NCI-H1048 (cell line): Measurements from ENCODE around the gene NTN3.

ENCODE experiments used
- DNase-seq: peaks from one replicate; lab custom pipeline; 2025; lab: John Stamatoyannopoulos, UW

NTN3 gene

GRCh38 chr16:2497116-2497630 lies 26.1 kb downstream of the NTN3 start:
- DNase-seq, result no peak

GRCh38 chr16:2497695-2498484 lies 26.8 kb downstream of the NTN3 start:
- no peak for DNase-seq

GRCh38 chr16:2498531-2499253 lies 27.6 kb downstream of the NTN3 start:
- DNase-seq, result no peak

GRCh38 chr16:2499454-2499853 lies 28.4 kb downstream of the NTN3 start:
- DNase-seq, result no peak

- DNase-seq, result no peak
These were observed 28.9 kb downstream of the NTN3 start for GRCh38 chr16:2499890-2500429.

GRCh38 chr16:2500430-2500917 lies 29.4 kb downstream of the NTN3 start:
- no peak for DNase-seq

- no peak for DNase-seq
These were observed 30.0 kb downstream of the NTN3 start for GRCh38 chr16:2500918-2501750.

GRCh38 chr16:2501946-2502895 lies 31.1 kb downstream of the NTN3 start:
- no peak for DNase-seq

- DNase-seq, result no peak
These were observed 34.6 kb downstream of the NTN3 start for GRCh38 chr16:2505695-2506094.

- no peak for DNase-seq
These were observed 36.1 kb downstream of the NTN3 start for GRCh38 chr16:2507052-2507659.

GRCh38 chr16:2507665-2508064 lies 36.6 kb downstream of the NTN3 start:
- no peak for DNase-seq

- no peak for DNase-seq
These were observed 37.8 kb downstream of the NTN3 start for GRCh38 chr16:2508722-2509400.

- DNase-seq, result no peak
These were observed 40.2 kb downstream of the NTN3 start for GRCh38 chr16:2511128-2511800.

- DNase-seq, result no peak
These were observed 41.1 kb downstream of the NTN3 start for GRCh38 chr16:2511996-2512734.

- no peak for DNase-seq
These were observed 41.8 kb downstream of the NTN3 start for GRCh38 chr16:2512735-2513404.

GRCh38 chr16:2513405-2514332 lies 42.6 kb downstream of the NTN3 start, which contains the start of gene ATP6V0C:
TSS of gene ATP6V0C (plus strand) at chr16:2513952. CDS start at chr16:2514104, 152 bp downstream.
- peak; percentile 44 for DNase-seq
